ENCODE measurements around the gene SERPINI2.

GRCh38 chr3:167397826-167398225, 76.0 kb downstream of the SERPINI2 start:
- TF ChIP-seq CTCF (conservative IDR thresholded peaks at IDR 0.05; ENCODE audit: low read length) (no peak), EZH2phosphoT487 (IDR thresholded peaks at IDR 0.05; ENCODE audit: borderline replicate concordance, low read depth, low read length) (no peak)

Data from OCI-LY7 (cell line).